Endometrial microvascular endothelial cells (primary cell): ENCODE measurements around the gene RAB17. TPM values are rescaled to one million over a fixed set of nuclear protein-coding genes. Genes with fewer than 3 reads are reported as not detected.

ENCODE experiments used
- in situ Hi-C: cut with HindIII; loops from 2 replicates; pipeline ENCODE4 v1.10.0; 2017; ENCODE audit warnings: low sequenced_read_pairs, low pct_unique_long_range_greater_than_20kb; ENCODE audit errors: inconsistent ontology term
- total RNA-seq: library from RNA; depleted of rRNA; stranded (reverse); fragments of >200 nt; gene quantifications from one replicate; pipeline ENCODE4 v1.2.3, GENCODE V29; 2015; ENCODE audit errors: inconsistent ontology term

Gene RAB17
- total RNA-seq, 1 donor from 2014 or later: not detected

DNA sequence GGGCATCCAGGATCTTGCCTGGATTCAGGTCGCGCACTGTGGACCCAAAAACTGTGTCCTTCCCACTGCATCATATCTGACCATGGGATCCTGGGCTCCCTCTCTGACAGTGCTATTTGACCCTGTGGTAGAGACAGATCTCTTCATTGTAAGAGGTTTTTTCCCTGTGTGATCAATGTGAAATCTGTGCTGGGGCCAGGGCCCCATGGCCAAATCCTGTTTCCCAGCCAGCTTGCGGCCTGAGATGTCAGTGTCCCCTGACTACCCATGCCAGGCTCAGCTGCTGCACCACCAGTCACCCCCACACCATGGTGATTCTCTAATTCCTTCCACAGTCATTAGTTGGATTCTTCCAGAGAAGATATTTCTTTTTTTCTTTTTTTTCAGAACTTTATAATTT, 20.6 kb downstream of the RAB17 start:
- in situ Hi-C loops: no loop called here

DNA sequence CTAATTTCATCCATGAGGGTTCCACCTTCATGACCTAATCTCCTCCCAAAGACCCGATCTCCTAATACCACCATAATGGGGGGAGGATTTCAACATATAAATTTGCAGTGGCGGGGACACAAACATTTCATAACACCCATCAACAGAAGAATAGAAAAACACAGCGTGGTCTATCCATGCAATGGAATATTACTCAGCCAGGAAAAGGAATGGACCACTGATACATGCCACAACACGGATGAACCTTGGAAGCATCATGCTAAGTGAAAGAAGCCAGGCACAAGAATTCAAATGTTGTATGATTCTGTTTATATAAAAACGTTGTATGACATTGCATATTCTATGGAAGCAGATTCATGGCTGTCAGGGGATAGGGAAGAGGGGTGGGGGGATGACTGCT, 21.5 kb downstream of the RAB17 start:
- in situ Hi-C loops: no loop called here

DNA sequence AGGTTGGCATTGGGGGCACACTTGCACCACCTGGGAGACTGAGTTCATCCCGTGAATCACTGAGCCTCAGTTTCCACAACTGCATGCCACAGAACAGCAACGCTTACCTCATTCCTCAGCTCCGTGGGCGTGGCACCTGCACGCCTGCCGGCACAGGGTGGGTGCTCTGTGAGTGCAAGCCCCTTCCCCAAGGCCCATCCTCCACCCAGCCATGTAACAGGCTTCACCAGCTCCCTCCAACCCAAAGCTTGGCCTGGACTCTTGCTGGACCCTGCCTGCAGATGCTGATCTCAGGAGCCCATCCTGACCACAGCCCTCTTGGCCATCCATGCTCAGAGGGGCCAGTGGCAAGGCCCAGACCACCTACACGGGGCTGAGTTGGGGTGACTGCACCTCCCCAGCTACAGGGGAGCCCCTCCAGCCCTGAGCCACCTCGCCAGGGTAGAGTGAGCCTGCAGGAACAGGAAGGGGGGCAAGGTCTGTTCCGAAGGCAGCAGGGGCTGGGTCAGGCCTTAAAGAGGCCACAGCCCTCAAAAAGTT, 22.3 kb downstream of the RAB17 start:
- in situ Hi-C loops: no loop called here

DNA sequence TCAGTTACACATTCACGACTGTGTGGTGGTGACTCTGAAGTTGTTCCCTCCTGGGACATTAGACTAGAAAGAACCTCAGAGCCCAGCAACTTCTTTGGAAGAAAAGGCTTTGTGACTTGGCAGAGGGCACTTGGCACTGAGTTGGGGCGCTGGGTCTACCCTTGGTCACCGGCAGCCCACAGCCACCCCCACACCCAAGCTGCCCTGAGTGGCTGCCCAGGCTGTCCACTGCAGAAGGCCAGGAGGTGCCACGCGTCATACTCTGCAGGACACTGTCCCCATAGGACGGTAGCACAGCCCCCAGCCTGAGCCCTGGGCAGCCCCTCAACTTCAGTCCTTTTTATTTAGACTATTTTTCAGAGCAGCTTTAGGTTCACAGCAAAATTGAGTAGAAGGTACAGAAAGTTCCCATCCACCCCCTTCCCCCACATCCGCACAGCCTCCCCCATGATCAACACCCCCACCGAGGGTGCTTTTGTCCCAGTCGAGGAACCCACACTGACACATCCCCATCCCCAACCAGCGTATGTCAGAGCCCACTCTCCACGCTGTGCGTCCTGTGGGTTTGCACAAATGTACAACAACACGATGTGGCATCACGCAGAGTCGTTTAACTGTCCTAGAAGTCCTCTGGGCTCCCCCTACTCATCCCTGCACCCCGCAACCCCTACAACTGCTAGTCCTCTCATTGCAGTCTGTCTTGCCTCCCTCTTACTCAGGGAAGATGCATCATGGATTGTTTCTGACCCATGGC, 23.1 kb downstream of the RAB17 start:
- in situ Hi-C loops: no loop called here

DNA sequence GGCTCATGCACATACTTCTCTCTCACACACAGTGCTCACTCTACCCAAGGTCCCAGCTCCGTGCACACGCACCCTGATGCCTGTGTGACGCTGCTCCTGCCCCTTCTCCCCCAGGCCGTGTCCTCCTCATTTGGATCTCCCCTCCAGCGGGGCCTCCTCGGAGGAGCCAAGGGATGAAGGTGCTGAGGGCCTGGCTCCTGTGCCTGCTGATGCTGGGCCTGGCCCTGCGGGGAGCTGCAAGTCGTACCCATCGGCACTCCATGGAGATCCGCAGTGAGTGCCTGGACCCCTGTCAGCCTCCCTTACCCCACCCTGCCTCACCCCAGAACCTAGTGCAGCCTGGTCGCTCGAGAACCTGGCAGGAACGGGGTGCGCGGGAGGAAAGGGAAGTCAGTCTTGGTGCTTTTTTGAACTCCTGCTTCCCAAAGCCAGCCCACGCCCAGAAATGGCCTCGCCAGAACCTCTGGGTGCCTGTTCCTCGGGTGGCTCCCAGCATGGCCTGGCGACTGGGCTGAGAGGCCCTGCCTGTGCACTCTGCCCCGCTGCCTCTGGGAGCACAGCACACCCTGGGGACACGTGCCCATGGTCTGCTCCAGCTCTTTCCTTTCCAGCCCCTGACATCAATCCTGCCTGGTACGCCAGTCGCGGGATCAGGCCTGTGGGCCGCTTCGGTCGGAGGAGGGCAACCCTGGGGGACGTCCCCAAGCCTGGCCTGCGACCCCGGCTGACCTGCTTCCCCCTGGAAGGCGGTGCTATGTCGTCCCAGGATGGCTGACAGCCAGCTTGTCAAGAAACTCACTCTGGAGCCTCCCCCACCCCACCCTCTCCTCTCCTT, 23.9 kb downstream of the RAB17 start, which contains the start of gene PRLH:
TSS of gene PRLH (plus strand) at position 174 of the 835 bp plus-strand sequence. CDS start at position 174, 0 bp downstream.
- in situ Hi-C loops: no loop called here

DNA sequence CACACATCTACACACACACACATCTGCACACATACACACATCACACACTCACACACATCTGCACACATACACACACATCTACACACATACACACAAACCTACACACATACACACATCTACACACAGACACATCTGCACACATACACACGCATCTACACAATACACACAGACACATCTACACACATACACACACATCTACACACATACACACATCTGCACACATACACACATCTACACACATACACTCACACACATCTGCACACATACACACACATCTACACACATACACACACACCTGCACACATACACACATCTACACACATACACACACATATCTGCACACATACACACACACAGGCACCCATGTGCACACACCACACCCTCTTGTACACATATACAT, 24.6 kb downstream of the RAB17 start:
- in situ Hi-C loops: no loop called here

DNA sequence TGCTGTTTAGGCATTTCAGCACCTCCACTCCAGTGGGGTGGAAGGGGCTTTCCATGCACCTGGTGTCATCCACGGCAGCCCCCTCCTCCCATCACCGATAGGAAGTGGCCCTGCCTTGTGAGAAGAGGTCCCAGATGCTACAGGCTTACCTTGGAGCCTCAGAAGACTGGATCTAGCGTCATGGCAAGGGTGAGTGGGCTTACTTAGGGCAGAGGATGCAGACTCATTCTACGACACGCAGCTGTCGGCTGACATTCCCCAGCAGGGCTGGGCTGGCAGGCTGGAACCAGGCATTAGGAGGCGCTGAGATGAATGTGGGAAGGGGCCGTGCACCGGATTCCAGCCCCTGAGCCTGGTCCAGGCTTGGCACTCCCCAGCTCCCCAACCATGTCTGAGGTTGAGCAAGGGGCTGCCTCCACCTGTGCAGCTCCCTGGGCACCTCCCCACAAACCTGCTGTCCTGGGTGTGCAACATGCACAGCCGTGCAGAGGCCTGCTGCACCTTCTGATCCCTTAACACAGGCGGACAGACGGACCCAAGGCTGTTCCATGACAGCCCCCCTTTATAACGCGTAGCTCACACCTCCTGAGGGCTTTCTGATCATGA, 25.9 kb downstream of the RAB17 start:
- in situ Hi-C loops: no loop called here

DNA sequence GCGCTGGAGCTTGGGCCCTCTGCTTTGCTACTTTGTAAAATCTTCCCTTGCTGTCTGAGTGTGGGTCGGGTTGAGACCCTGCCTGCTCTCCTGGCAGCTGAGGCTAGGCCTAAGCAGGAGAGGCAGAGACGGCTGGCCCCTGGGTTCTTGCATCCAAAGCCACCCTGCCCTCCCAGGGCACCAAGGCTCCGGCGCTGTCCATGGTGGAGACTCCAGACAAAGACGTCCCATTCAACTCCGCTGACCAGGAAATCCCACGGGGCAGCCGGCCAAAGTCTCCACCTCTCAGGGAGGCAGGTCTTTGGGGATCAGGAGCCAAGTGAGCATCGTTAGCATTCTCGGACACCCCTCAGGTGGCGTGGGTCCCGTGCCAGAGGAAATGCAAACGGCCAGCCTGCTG, 26.7 kb downstream of the RAB17 start:
- in situ Hi-C loops: no loop called here

DNA sequence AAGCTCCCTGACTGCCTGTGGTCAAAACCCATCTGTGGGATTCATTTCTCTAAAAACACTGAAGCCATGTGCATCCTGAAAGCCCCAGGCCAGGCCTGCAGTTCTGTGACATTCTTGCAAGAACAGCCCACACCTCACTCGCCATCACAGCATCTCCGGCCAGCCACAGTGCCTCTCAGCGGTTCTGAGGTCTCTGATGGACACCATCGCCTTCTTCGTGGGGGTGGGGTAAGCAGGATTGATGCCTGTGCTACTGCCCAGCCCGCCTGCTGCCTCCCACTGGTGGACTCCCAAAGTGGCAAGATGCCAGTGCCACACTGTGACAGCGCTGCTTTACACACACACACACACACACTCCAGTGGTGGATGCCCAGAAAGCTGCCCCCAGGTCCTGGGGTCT, 29.3 kb downstream of the RAB17 start:
- in situ Hi-C loops: no loop called here

DNA sequence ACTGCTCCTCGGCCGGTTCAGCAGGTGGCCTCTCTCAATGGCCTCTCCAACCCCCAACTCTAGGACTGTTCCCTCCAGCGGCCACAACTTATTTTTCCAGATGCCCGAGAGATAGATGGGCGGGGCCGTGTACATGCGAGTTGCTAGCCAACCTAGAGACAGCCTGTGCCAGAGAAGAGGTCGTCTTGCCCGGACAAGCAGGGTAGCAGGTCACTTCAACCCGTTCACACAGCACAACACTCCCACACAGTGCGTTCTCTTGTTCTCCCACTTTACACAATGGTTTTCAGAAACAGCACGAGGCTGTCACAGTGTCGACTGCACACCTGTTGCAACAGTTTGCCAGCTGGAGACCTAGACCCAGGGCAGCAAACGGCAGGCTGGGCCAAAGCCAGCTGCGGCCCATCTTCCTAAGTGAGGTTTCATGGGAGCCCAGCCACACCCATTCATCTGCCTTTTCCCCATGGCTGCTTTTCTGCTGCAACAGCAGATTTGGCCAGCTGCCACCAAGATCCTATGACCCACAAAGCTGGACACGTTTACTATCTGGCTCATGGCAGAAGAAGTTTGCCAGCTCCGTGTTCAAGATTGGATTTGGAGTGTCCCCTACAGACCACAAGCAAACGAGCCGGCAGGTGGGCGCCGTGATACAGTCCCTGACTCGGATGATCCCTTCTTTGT, 31.4 kb downstream of the RAB17 start:
- in situ Hi-C loops: no loop called here

DNA sequence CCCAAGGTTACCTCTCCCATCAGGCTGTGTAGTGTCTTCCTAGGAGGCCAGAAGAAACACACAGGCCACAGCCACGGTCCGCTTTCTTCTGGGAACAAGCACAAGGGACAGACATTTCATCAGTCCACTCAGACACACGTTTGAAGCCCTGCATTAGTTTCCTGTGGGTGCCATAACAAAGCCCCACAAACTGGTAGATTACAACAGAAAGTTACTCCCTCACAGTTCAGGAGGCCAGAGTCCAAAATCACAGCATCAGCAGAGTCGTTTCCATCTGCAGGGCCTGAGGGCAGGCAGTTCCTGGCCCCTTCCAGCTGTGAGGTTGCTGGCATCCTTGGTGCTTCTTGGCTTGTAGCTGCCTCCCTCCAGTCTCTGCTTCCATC, 32.9 kb downstream of the RAB17 start:
- in situ Hi-C loops: no loop called here

DNA sequence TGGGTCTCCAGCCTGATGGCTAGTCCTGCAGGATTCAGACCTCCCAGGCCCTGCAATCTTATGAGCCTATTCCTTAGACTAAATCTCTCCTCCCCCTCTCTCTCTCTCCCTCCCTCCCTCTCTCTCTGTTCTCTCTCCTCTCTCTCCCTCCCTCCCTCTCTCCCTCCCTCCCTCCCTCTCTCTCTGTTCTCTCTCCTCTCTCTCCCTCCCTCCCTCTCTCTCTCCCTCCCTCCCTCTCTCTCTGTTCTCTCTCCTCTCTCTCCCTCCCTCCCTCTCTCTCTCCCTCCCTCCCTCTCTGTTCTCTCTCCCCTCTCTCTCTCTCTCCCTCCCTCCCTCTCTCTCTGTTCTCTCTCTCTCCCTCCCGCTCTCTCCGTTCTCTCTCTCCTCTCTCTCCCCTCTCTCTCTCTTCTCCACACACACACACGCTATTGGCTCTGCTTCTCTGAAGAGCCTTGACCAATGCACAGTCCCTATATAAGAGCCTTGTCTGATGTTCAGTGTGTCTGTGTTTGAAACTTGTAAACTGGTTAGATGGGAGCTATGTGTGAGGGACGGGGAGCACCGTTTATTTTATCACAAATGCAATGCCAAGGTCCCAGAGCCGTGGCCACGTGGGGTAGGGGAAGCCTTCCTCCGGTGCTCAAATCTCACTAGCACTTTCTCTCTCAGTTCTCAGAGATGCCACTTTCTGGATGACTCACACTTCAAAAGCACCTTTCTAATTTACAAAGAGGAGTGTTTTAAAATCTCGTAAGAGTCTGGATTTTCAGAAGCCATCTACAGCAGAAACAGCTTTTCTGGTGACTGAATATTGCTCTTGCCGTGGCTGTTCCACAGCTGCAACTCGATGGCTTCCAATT, 33.5 kb downstream of the RAB17 start:
- in situ Hi-C loops: no loop called here

DNA sequence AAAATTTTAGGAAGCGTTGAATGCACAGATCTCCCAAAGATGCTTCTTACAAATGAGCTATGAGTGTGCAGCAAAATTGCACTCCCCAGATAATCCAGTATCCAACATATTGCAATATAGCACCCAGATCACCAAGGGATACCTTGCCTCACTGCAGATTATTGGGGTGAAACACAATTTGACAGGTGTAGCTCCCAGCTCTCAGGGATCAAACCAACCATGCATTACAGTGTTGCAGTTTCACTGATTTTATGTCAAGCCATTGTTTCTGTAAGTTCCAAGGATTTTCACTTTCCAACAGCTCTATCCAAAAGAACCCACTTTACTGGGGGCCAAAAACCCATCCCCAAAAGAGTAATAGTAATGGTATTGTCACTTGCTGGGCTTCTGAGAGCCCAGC, 35.0 kb downstream of the RAB17 start:
- in situ Hi-C loops: no loop called here

DNA sequence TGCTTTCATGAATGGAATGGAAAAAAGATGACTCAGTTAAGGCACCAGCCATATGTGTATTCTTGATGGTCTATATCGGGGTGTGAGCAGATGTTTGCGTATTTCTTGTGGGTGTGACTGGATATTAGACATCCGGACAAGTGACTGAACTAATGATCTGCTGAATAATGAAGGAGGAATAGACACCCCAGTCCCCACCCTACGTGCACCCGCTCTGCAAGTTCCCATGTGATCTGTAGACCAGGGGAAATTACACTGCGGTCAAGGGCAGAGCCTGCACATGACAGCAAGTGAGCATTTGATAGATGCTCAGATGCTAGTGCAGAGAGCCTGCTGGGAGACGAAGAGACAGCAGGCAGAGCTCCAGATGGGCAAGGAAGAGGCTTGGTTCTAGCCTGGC, 36.6 kb downstream of the RAB17 start:
- in situ Hi-C loops: no loop called here

DNA sequence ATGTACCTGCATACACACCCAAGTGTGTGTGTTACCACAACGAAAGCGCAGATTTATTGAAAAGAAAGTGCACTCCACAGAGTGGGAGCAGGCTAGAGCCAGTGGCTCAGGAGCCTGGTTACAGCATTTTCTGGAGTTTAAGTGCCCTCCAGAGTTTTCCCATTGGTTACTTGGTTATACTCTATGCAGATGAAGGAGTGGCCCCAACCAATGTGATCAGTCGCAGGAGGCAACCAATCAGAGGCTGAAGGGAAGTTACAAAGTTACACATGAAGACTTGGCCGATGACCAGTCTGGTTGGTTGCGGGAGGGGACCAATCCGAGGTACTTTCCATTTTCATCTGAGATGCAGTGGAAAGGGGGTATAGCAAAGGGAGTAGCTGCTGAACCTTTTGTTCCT, 37.6 kb downstream of the RAB17 start:
- in situ Hi-C loops: no loop called here

DNA sequence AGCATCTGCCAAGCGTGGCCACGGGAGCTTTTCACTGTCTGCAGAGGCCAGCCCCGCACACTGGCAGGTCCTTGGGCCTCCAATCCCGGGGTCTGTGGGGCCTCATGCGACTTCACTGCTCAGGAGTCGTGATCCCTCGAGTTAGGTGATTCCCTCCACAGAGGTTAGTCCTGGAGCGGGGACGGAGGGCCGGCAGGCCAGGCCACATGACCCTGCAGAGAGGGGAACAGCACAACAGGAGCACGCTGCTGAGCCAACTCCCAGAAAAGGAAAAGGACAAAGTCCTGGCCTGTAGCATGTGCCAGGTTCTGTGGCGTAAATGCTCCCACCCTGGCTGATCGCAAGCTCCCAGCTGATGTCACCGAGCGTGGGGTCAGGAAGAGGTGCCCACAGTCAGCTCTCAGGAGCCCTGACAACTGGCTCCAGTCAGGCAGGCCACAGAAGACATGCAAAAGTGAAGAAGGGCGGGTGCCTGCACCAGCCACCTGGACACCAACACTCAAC, 39.4 kb downstream of the RAB17 start:
- in situ Hi-C loops: no loop called here

DNA sequence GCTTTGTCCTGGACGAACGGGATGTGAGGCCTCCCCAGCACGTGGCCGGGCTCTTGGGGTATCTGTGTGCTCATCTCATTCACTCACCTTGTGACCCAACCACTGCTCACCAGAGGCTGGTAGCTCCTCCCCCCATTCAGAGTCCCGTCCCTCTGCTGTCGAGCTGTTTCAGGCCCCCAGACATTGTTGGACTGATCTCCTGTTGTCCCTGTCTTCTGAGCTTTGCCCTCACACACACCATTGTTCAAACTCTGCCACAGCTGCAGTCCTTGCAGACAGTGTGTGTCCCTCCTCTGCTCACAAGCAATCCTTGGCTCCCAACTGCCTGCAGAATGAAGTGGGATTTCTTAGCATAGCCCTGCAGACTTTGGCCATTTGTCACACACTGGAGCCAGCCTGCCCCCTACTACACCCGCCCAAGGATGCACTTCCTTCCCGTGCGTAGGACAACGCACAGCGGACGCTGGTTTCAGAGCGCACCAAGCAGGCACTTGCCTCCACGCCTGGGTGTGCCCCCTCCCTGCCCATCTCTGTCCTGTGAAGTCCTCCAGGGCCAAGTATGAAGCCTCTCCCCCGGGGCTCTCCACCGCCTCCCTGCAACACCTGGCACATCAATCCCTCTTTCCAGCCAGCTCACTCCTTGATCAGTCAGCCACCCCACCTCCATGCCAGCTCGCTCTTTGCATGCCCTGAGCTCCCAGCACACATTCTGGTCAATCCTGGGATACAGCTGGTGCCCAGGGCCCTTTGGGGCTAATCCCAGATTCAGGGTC, 40.7 kb downstream of the RAB17 start:
- in situ Hi-C loops: no loop called here
